HEK293 (cell line): Measurements from ENCODE around the gene MPDU1.

Experiments
- CTCF ChIA-PET: fragments of 350-600 bp; formaldehyde crosslinking; extraction: SDS; loops from one replicate; lab custom pipeline; 2021; ENCODE audit warnings: antibody characterized with exemption; lab: Yijun Ruan, JAX
- POLR2A ChIA-PET: fragments of 300-600 bp; formaldehyde crosslinking; extraction: SDS; loops from one replicate; lab custom pipeline; 2020; ENCODE audit warnings: antibody characterized with exemption, inconsistent platforms; lab: Yijun Ruan, JAX
- H3K27ac ChIP-seq: fragments of 200-500 bp; sonication (Bioruptor generic); 2 replicates; pipeline ENCODE4 v1.5.1; 2014; ENCODE audit warnings: low read depth, low read length, control low read depth, inconsistent platforms; ENCODE audit errors: extremely low read depth
- H3K36me3 ChIP-seq, 2 experiments: fragments of 200-500 bp in 1 of 2; sonication (Bioruptor generic) in 1 of 2; 1 replicate in 1 of 2; 2 replicates in 1 of 2; pipeline ENCODE4 v1.5.1; 2014 to 2017; ENCODE audit warnings: inconsistent platforms in 2 of 2, low read length in 2 of 2; ENCODE audit not compliant: control insufficient read depth in 2 of 2, insufficient read depth in 1 of 2
- H3K4me1 ChIP-seq: fragments of 200-500 bp; sonication (Bioruptor generic); 2 replicates; pipeline ENCODE4 v1.5.1; 2014; ENCODE audit warnings: mild to moderate bottlenecking, low read length, inconsistent platforms; ENCODE audit not compliant: control insufficient read depth, insufficient read depth
- H3K4me3 ChIP-seq: 2 replicates; pipeline ENCODE4 v1.5.1; 2011; ENCODE audit warnings: low read depth, mild to moderate bottlenecking, control low read depth, low read length, moderate library complexity
- H3K9me3 ChIP-seq: fragments of 200-500 bp; sonication (Bioruptor generic); 2 replicates; pipeline ENCODE4 v1.5.1; 2014; ENCODE audit warnings: low read depth, low read length, inconsistent platforms; ENCODE audit not compliant: control insufficient read depth, insufficient read depth
- BCL11B ChIP-seq: fragments of 450-650 bp; formaldehyde crosslinking; IDR thresholded peaks from 2 replicates; pipeline ENCODE4 v1.5.1; 2016; ENCODE audit warnings: low read depth, missing biosample characterization, missing genetic modification characterization
- INSM2 ChIP-seq: fragments of 450-650 bp; formaldehyde crosslinking; IDR thresholded peaks from 2 replicates; pipeline ENCODE4 v1.5.1; 2016; ENCODE audit warnings: missing biosample characterization, missing genetic modification characterization
- MZF1 ChIP-seq: fragments of 450-650 bp; formaldehyde crosslinking; IDR thresholded peaks from 2 replicates; pipeline ENCODE4 v1.5.1; 2017; ENCODE audit warnings: missing biosample characterization, missing genetic modification characterization, borderline replicate concordance
- PATZ1 ChIP-seq: fragments of 450-650 bp; formaldehyde crosslinking; IDR thresholded peaks from 2 replicates; pipeline ENCODE4 v1.5.1; 2016; ENCODE audit warnings: missing biosample characterization, missing genetic modification characterization
- PRDM1 ChIP-seq: fragments of 450-650 bp; formaldehyde crosslinking; IDR thresholded peaks from 2 replicates; pipeline ENCODE4; 2016; ENCODE audit warnings: missing biosample characterization, missing genetic modification characterization
- RBAK ChIP-seq: fragments of 450-650 bp; formaldehyde crosslinking; IDR thresholded peaks from 2 replicates; pipeline ENCODE4 v1.5.1; 2016; ENCODE audit warnings: missing biosample characterization, missing genetic modification characterization
- SCRT2 ChIP-seq: fragments of 450-650 bp; formaldehyde crosslinking; IDR thresholded peaks from 2 replicates; pipeline ENCODE4 v1.5.1; 2016; ENCODE audit warnings: missing biosample characterization, missing genetic modification characterization
- ZBTB26 ChIP-seq: fragments of 450-650 bp; formaldehyde crosslinking; optimal IDR thresholded peaks from 2 replicates; pipeline ENCODE3; 2016; ENCODE audit warnings: missing biosample characterization, mild to moderate bottlenecking, missing genetic modification characterization
- ZBTB44 ChIP-seq: fragments of 450-650 bp; IDR thresholded peaks from 2 replicates; pipeline ENCODE4 v1.5.1; 2018; ENCODE audit warnings: missing biosample characterization, mild to moderate bottlenecking, missing genetic modification characterization
- ZFHX2 ChIP-seq: fragments of 450-650 bp; formaldehyde crosslinking; conservative IDR thresholded peaks from 2 replicates; pipeline ENCODE4 v1.5.1; 2016; ENCODE audit warnings: missing biosample characterization, missing genetic modification characterization
- ZNF174 ChIP-seq: fragments of 450-650 bp; formaldehyde crosslinking; IDR thresholded peaks from 2 replicates; pipeline ENCODE4 v1.5.0; 2017; ENCODE audit warnings: missing biosample characterization, mild to moderate bottlenecking, missing genetic modification characterization
- ZNF433 ChIP-seq: fragments of 450-650 bp; formaldehyde crosslinking; IDR thresholded peaks from 2 replicates; pipeline ENCODE4 v1.5.1; 2016; ENCODE audit warnings: missing biosample characterization, missing genetic modification characterization, low read depth
- ZNF585B ChIP-seq: fragments of 450-650 bp; formaldehyde crosslinking; IDR thresholded peaks from 2 replicates; pipeline ENCODE4 v1.5.1; 2016; ENCODE audit warnings: missing biosample characterization, missing genetic modification characterization
- ZNF629 ChIP-seq: fragments of 450-650 bp; formaldehyde crosslinking; IDR thresholded peaks from 2 replicates; pipeline ENCODE4 v1.5.1; 2017; ENCODE audit warnings: missing biosample characterization, missing genetic modification characterization
- ZNF664 ChIP-seq: fragments of 450-650 bp; formaldehyde crosslinking; IDR thresholded peaks from 2 replicates; pipeline ENCODE4 v1.5.1; 2016; ENCODE audit warnings: missing biosample characterization, missing genetic modification characterization
- ZNF837 ChIP-seq: fragments of 450-650 bp; formaldehyde crosslinking; IDR thresholded peaks from 2 replicates; pipeline ENCODE4 v1.5.1; 2016; ENCODE audit warnings: missing biosample characterization, missing genetic modification characterization
- ZXDB ChIP-seq: fragments of 450-650 bp; formaldehyde crosslinking; IDR thresholded peaks from 2 replicates; pipeline ENCODE4 v1.5.1; 2016; ENCODE audit warnings: missing biosample characterization, missing genetic modification characterization
- TF ChIP-seq, protein P1 (sequence below): fragments of 450-650 bp; formaldehyde crosslinking; IDR thresholded peaks from 2 replicates; pipeline ENCODE4 v1.5.1; 2016; ENCODE audit warnings: missing biosample characterization, missing genetic modification characterization
- TF ChIP-seq, protein P2 (sequence below): fragments of 450-650 bp; formaldehyde crosslinking; IDR thresholded peaks from 2 replicates; pipeline ENCODE4 v1.5.1; 2017; ENCODE audit warnings: missing biosample characterization, missing genetic modification characterization
- TF ChIP-seq, protein P3 (sequence below): fragments of 450-650 bp; formaldehyde crosslinking; IDR thresholded peaks from 2 replicates; pipeline ENCODE4; 2016; ENCODE audit warnings: missing biosample characterization, missing genetic modification characterization

Gene MPDU1

GRCh38 chr17:7579001-7579833 is 4.4 kb upstream of the MPDU1 start, which contains the start of gene CD68 (continued):
- TF ChIP-seq ZXDB (tag by site-specific recombination) (peak; percentile 62; the same call in 1 of the 2 replicates), ZNF837 (tag by site-specific recombination) (no peak), PRDM1 (tag by site-specific recombination) (peak; percentile 91), MZF1 (tag by site-specific recombination) (peak; percentile 100)
- TF ChIP-seq, protein P1, sequence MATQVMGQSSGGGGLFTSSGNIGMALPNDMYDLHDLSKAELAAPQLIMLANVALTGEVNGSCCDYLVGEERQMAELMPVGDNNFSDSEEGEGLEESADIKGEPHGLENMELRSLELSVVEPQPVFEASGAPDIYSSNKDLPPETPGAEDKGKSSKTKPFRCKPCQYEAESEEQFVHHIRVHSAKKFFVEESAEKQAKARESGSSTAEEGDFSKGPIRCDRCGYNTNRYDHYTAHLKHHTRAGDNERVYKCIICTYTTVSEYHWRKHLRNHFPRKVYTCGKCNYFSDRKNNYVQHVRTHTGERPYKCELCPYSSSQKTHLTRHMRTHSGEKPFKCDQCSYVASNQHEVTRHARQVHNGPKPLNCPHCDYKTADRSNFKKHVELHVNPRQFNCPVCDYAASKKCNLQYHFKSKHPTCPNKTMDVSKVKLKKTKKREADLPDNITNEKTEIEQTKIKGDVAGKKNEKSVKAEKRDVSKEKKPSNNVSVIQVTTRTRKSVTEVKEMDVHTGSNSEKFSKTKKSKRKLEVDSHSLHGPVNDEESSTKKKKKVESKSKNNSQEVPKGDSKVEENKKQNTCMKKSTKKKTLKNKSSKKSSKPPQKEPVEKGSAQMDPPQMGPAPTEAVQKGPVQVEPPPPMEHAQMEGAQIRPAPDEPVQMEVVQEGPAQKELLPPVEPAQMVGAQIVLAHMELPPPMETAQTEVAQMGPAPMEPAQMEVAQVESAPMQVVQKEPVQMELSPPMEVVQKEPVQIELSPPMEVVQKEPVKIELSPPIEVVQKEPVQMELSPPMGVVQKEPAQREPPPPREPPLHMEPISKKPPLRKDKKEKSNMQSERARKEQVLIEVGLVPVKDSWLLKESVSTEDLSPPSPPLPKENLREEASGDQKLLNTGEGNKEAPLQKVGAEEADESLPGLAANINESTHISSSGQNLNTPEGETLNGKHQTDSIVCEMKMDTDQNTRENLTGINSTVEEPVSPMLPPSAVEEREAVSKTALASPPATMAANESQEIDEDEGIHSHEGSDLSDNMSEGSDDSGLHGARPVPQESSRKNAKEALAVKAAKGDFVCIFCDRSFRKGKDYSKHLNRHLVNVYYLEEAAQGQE (tag by site-specific recombination), result peak; percentile 20; the same call in 1 of the 2 replicates
- TF ChIP-seq, protein P2, sequence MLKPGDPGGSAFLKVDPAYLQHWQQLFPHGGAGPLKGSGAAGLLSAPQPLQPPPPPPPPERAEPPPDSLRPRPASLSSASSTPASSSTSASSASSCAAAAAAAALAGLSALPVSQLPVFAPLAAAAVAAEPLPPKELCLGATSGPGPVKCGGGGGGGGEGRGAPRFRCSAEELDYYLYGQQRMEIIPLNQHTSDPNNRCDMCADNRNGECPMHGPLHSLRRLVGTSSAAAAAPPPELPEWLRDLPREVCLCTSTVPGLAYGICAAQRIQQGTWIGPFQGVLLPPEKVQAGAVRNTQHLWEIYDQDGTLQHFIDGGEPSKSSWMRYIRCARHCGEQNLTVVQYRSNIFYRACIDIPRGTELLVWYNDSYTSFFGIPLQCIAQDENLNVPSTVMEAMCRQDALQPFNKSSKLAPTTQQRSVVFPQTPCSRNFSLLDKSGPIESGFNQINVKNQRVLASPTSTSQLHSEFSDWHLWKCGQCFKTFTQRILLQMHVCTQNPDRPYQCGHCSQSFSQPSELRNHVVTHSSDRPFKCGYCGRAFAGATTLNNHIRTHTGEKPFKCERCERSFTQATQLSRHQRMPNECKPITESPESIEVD (tag by site-specific recombination), result no peak
- TF ChIP-seq, protein P3, sequence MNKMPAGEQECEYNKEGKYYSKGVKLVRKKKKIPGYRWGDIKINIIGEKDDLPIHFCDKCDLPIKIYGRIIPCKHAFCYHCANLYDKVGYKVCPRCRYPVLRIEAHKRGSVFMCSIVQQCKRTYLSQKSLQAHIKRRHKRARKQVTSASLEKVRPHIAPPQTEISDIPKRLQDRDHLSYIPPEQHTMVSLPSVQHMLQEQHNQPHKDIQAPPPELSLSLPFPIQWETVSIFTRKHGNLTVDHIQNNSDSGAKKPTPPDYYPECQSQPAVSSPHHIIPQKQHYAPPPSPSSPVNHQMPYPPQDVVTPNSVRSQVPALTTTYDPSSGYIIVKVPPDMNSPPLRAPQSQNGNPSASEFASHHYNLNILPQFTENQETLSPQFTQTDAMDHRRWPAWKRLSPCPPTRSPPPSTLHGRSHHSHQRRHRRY (tag by site-specific recombination), result no peak

GRCh38 chr17:7579834-7580603 is 3.6 kb upstream of the MPDU1 start:
- Histone ChIP-seq H3K4me1 (peaks cover 11% of the 10 kb centered on the region; the same call in 1 of the 2 replicates), H3K36me3 (peaks cover 28 to 67% of the 10 kb centered on the region in 2 experiments), H3K9me3 (no peaks in the 10 kb centered on the region), H3K4me3 (no peak overlapping the region), H3K27ac (peak overlapping the region; percentile 47)
- ChIA-PET CTCF (interaction anchor here (0.5 to 2.6 kb wide), 6 partner anchors 9 to 196 kb away, joined by 3 to 11 read pairs (median 6); partner anchors contain the start of genes TMEM102, TP53 and WRAP53), POLR2A (interaction anchor here (0.6 to 3.7 kb wide), 12 partner anchors 9 to 176 kb away, joined by 3 to 50 read pairs (median 6); partner anchors contain the start of genes ATP1B2, FXR2, POLR2A and SAT2)
- no peak for TF ChIP-seq SCRT2 (tag by site-specific recombination)
- TF ChIP-seq ZNF585B (tag by site-specific recombination), result no peak
- TF ChIP-seq RBAK, result no peak
- no peak for TF ChIP-seq ZNF664 (tag by site-specific recombination)
- TF ChIP-seq BCL11B (tag by site-specific recombination), result no peak
- TF ChIP-seq ZNF174, result no peak
- no peak for TF ChIP-seq INSM2
- peak; percentile 59 for TF ChIP-seq ZFHX2 (tag by site-specific recombination)
- no peak for TF ChIP-seq PATZ1 (tag by site-specific recombination)
- TF ChIP-seq ZBTB26 (tag by site-specific recombination), result peak; percentile 20
- no peak for TF ChIP-seq ZBTB44 (tag by site-specific recombination)
- no peak for TF ChIP-seq ZNF433 (tag by site-specific recombination)
- no peak for TF ChIP-seq ZNF629 (tag by site-specific recombination)
